IPS-NIHi7 (cell line): ENCODE measurements around the gene MTHFS.

Source experiments
- DNase-seq: peaks from one replicate; pipeline ENCODE4 v3.0.0; 2012; ENCODE audit warnings: mixed read lengths; ENCODE audit errors: extremely low spot score

The MTHFS gene

DNA sequence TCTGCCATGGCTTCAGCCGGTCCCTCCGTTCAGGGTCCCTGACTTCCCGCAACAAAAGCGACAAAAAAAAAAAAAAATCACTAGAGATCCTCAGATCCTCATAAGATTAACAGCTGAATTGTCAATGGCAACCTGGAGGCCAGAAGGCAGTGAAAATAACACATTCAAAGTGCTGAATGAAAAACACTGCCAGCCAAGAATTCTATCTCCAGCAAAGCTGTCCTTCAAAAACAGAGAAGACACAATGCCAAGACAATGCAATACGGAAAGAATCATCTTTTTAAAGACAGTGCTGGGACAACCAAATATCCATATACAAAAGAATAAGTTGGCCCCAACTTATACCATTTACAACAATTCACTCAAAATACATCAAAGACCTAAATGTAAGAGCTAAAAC lies 21.6 kb downstream of the MTHFS start:
- no peak for DNase-seq

- DNase-seq = no peak
Observed at GRCh38 chr15:79874242-79874641, 22.6 kb downstream of the MTHFS start.

DNA sequence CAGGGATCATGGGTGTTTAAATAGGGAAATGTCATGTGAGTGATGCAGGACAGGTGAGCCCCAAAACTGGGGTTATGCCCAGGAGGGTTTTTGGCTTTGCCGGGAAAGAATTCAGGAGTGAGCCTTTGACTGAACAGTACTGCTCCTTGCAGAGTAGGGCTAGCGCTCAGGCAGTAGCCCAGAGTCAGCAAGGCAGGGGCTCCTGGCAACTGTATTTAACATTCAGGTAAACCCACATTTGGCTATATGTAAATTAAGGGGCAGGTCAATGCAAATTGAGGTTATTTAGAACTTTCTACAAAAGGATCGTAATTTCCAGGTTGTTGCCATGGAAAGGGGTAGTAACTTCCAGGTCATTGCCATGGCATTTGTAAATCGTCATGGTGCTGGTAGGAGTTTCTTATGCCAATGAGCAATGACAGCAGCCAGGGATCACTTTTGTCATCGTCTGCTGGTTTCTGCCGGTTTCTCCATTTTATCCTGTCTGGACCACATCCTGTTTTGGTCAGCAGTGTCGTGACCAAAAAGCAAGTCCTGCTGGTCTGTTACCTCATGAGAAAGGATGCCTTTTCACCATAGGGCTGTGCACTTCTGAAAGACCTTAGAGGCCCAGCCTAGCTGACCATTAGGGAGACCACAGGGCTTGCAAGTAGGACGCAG lies 24.3 kb downstream of the MTHFS start:
- no peak for DNase-seq

DNA sequence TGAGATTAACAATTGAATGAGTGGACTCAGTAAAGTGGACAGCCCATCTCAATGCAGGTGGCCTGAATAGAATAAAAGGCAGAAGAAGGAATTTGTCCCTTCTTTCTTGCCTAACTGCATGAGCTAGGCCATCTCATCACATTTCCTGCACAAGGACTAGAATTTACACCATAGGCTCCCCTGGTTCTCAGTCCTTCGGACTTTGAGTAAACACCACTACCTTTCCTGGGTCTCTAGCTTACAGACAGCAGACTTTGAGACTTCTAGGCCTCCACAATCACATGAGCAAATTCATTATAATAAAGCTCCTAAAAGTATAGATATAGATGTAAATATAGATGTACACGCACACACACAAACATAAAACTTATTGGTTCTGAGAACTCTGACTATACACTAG lies 28.3 kb downstream of the MTHFS start:
- no peak for DNase-seq

DNA sequence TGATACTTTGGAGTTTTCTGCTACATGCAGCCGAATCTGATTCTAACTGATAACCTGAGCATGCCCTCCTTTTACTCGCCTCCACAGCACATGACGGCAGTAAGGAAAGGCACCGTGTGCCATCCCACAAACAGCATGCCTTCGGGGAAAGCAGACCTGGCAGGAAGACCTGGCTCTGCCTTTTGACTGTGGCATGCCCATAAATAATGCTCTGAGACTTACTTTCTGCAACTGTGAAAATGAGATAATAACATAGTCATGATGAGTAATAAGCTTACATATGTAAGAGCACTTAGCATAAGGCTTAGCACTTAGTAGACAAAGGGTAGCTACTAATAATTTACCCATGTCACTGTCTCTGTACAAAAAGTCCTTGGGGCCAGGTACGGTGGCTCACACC lies 32.9 kb downstream of the MTHFS start:
- DNase-seq = no peak

GRCh38 chr15:79862191-79862590 lies 34.6 kb downstream of the MTHFS start:
- no peak for DNase-seq

- DNase-seq = no peak
Observed at GRCh38 chr15:79860661-79861060, 36.2 kb downstream of the MTHFS start.

- no peak for DNase-seq
Observed at GRCh38 chr15:79858469-79858868, 38.3 kb downstream of the MTHFS start.

GRCh38 chr15:79853492-79854328 lies 43.1 kb downstream of the MTHFS start:
- peak; percentile 78 for DNase-seq

DNA sequence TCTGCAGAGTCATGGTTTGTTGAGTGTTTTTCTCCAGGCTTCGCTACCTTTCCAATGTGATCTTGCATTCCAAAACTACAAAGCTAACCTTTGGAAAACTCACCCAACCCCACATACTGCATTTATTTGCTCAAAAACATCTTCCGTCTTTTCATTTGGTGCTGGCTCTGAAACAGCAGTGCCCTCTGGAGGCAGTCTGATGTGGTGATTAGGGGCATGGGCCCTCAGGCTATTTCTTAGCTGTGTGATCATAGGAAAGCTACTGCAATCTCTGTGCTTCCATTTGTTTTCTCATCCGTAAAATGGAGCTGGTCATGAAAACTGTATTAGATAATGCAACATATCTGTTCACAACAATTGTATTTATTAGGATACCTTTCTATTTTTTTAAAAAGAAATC lies 47.0 kb downstream of the MTHFS start:
- DNase-seq = peak; percentile 70

DNA sequence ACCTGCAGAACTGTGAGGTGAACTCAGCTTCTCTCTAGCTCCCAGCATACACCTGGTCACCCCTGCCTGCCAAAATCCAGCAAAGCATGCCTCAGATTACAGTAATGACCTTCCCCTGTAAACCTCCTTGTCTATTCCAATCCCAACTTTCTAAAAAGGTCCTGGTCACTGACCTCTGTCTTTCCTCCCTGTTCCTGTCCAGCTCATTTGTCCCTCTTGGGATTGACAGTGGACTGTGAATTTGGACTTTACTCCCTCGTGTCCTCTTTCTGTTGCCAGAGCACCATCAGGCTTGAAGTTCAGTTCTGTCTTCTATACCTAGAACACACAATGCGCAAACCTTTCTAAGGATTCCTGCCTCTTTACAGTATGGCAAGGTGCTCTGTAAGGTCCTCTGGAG lies 50.3 kb downstream of the MTHFS start:
- no peak for DNase-seq

GRCh38 chr15:79844221-79844620 lies 52.6 kb downstream of the MTHFS start:
- no peak for DNase-seq

DNA sequence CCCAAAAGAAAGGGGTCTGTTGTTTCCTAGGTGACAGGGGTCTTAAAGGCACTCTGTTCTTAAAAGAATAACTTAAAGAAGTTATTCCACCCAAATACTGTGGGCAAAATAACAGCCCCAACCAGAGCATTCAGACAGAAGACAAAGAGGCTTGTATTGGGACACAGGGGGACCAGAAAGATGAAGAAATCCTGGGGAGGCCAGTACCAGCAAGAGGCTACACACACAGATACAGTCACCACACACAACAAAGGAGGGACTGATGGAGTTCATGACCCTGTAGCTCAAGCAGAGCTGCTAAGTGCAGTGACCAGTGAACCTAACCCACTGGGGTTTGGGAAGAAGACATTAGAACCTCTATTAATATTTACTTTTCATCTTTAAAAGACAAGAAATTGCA lies 59.0 kb downstream of the MTHFS start:
- DNase-seq = no peak

DNA sequence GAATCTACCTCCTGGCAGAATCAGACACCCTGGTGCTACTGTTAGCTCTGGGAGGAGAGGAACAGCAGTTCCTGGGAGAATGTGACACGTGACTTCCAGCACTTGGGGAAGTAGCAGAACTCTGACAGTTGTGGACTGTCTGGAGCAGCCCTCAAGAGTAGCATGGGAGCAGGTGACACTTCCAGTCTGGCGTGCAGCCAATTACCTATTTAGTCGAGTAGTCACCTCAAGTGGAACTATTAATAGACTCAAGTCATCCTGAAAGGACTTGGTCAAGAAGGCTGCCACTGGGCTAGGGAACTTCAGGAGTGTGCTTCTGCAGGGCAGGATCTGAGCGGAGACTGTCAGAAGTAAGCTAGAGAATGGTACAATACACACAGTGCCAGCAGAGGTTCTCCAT lies 62.3 kb downstream of the MTHFS start:
- DNase-seq = no peak

- no peak for DNase-seq
Observed at GRCh38 chr15:79832367-79833120, 64.3 kb downstream of the MTHFS start.

DNA sequence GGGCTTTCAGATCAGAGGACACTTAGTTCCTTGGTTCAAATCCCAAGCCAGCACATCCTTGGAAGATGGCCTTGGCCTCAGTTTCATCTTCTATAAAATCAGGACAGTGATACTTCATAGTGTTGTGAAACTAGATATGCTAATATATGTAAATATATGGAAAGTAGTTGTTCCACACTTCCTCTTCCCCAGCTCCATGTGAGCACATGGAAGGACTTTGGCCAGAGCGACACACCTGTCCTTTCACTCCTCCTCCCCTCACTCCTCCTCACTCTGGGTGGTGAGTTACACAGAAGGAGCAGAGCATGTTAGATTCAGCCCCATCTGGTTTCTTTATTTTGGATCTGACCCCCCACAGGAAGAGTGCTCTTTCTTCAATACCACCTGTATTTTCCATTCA lies 65.2 kb downstream of the MTHFS start:
- no peak for DNase-seq

DNA sequence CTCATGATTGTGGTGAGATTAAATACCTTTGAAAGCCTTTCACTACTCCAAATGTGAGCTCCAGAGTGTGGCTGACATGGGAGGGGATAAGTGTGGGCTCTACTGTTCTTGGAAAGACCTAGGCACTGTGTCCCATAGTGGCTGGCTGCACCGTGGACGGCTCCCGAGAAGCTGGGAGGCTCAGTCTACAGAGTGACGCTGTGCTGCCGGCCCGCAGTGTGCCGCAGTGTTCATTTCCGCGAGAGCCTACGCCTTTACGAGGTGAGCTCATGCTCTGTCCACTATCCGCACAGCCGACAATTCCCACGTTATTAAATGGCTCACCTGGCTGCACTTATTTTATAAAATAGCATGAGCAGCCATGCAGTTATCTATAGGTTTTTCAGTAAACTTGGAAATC lies 66.9 kb downstream of the MTHFS start:
- DNase-seq = no peak

GRCh38 chr15:79828447-79828846 lies 68.4 kb downstream of the MTHFS start:
- DNase-seq = no peak

GRCh38 chr15:79826800-79827199 lies 70.0 kb downstream of the MTHFS start:
- no peak for DNase-seq

- DNase-seq = no peak
Observed at GRCh38 chr15:79824136-79824701, 72.6 kb downstream of the MTHFS start.

- no peak for DNase-seq
Observed at GRCh38 chr15:79820820-79821219, 76.0 kb downstream of the MTHFS start.

GRCh38 chr15:79820176-79820575 lies 76.6 kb downstream of the MTHFS start:
- DNase-seq = no peak
